ENCODE data around the gene BCAP31. TPM values are rescaled to one million over a fixed set of nuclear protein-coding genes. Genes with fewer than 3 reads are reported as not detected.
"Not testable (repeated sequence)": the region's sequence is repeated elsewhere in the genome, so short reads cannot be mapped to it uniquely, and the experiment has no call there.

Gene BCAP31
- total and polyA plus RNA-seq, 2 donors: 71.9 to 114 TPM

GRCh38 chrX:153683486-153683885 lies 40.7 kb downstream of the BCAP31 start:
- peaks cover 13 to 55% of the 10 kb centered on the region in 2 donors for H3K27me3 ChIP-seq (ENCODE audit: control insufficient read depth in 2 of 2, insufficient read depth in 1 of 2, low read length in 1 of 2)
- H3K4me1 ChIP-seq (ENCODE audit: control insufficient read depth in 2 of 2, insufficient read depth in 2 of 2, low read length in 2 of 2); DNase-seq (ENCODE audit: low read depth in 6 of 9, low spot score in 9 of 9); H3K27ac ChIP-seq (ENCODE audit: low read depth in 1 of 2, low read length in 1 of 2); H3K36me3 ChIP-seq (ENCODE audit: control insufficient read depth in 2 of 2, insufficient read depth in 2 of 2, low read length in 1 of 2); H3K4me3 ChIP-seq (ENCODE audit: low read length in 2 of 2); H3K9me3 ChIP-seq (ENCODE audit: control insufficient read depth in 2 of 2, insufficient read depth in 1 of 2, low read length in 1 of 2): not testable (repeated sequence)
- WGBS: 98% methylated on average over 8 of the region's 8 CpGs

- 82% methylated on average over 12 of the region's 12 CpGs for WGBS
- H3K9me3 ChIP-seq (ENCODE audit: control insufficient read depth in 2 of 2, insufficient read depth in 1 of 2, low read length in 1 of 2): peaks cover 0 to 2% of the 10 kb centered on the region in 2 donors
- peaks cover 7 to 48% of the 10 kb centered on the region in 2 donors for H3K27me3 ChIP-seq (ENCODE audit: control insufficient read depth in 2 of 2, insufficient read depth in 1 of 2, low read length in 1 of 2)
Measured at GRCh38 chrX:153681175-153681574, 43.0 kb downstream of the BCAP31 start.

GRCh38 chrX:153674219-153674851 lies 49.9 kb downstream of the BCAP31 start:
- H3K4me1 ChIP-seq (ENCODE audit: control insufficient read depth in 2 of 2, insufficient read depth in 2 of 2, low read length in 2 of 2): no peaks in the 10 kb centered on the region
- H3K27me3 ChIP-seq (ENCODE audit: control insufficient read depth in 2 of 2, insufficient read depth in 1 of 2, low read length in 1 of 2): peaks cover 19 to 53% of the 10 kb centered on the region in 2 donors
- H3K27ac ChIP-seq (ENCODE audit: low read depth in 1 of 2, low read length in 1 of 2): no peak overlapping the region
- no peak overlapping the region for H3K4me3 ChIP-seq (ENCODE audit: low read length in 2 of 2)
- 81% methylated on average over 27 of the region's 27 CpGs for WGBS
- no peaks in the 10 kb centered on the region for H3K36me3 ChIP-seq (ENCODE audit: control insufficient read depth in 2 of 2, insufficient read depth in 2 of 2, low read length in 1 of 2)
- DNase-seq (ENCODE audit: low read depth in 6 of 9, low spot score in 9 of 9): no peak
- no peaks in the 10 kb centered on the region for H3K9me3 ChIP-seq (ENCODE audit: control insufficient read depth in 2 of 2, insufficient read depth in 1 of 2, low read length in 1 of 2)

More at GRCh38 chrX:153681175-153681574, 43.0 kb downstream of the BCAP31 start:
- Histone ChIP-seq H3K4me3 (ENCODE audit: low read length in 2 of 2) (no peak overlapping the region), H3K27ac (ENCODE audit: low read depth in 1 of 2, low read length in 1 of 2) (no peak overlapping the region), H3K36me3 (ENCODE audit: control insufficient read depth in 2 of 2, insufficient read depth in 2 of 2, low read length in 1 of 2) (no peaks in the 10 kb centered on the region), H3K4me1 (ENCODE audit: control insufficient read depth in 2 of 2, insufficient read depth in 2 of 2, low read length in 2 of 2) (no peaks in the 10 kb centered on the region)
- DNase-seq (ENCODE audit: low read depth in 6 of 9, low spot score in 9 of 9): no peak

- H3K4me1 ChIP-seq (ENCODE audit: control insufficient read depth in 2 of 2, insufficient read depth in 2 of 2, low read length in 2 of 2): no peaks in the 10 kb centered on the region
- WGBS: 9% methylated on average over 88 of the region's 98 CpGs
- no peak within 1 kb of the TSS for H3K27ac ChIP-seq (ENCODE audit: low read depth in 1 of 2, low read length in 1 of 2)
- no peaks in the 10 kb centered on the region for H3K9me3 ChIP-seq (ENCODE audit: control insufficient read depth in 2 of 2, insufficient read depth in 1 of 2, low read length in 1 of 2)
- no peaks in the 10 kb centered on the region for H3K36me3 ChIP-seq (ENCODE audit: control insufficient read depth in 2 of 2, insufficient read depth in 2 of 2, low read length in 1 of 2)
- H3K27me3 ChIP-seq (ENCODE audit: control insufficient read depth in 2 of 2, insufficient read depth in 1 of 2, low read length in 1 of 2): peaks cover 19 to 51% of the 10 kb centered on the region in 2 donors
- no peak for DNase-seq (ENCODE audit: low read depth in 6 of 9, low spot score in 9 of 9)
- H3K4me3 ChIP-seq (ENCODE audit: low read length in 2 of 2): no peak within 1 kb of the TSS
Measured at GRCh38 chrX:153673428-153674218, 50.6 kb downstream of the BCAP31 start, which contains the start of gene PNCK. Gene PNCK, minus strand, starts transcription at chrX:153673813. Its CDS starts 737 bp downstream, at chrX:153673076.

- no peak for DNase-seq (ENCODE audit: low read depth in 6 of 9, low spot score in 9 of 9)
- WGBS: 51% methylated on average over 50 of the region's 53 CpGs
- Histone ChIP-seq H3K9me3 (ENCODE audit: control insufficient read depth in 2 of 2, insufficient read depth in 1 of 2, low read length in 1 of 2) (no peaks in the 10 kb centered on the region), H3K27me3 (ENCODE audit: control insufficient read depth in 2 of 2, insufficient read depth in 1 of 2, low read length in 1 of 2) (peaks cover 19 to 48% of the 10 kb centered on the region in 2 donors), H3K4me3 (ENCODE audit: low read length in 2 of 2) (no peak overlapping the region), H3K27ac (ENCODE audit: low read depth in 1 of 2, low read length in 1 of 2) (no peak overlapping the region), H3K36me3 (ENCODE audit: control insufficient read depth in 2 of 2, insufficient read depth in 2 of 2, low read length in 1 of 2) (no peaks in the 10 kb centered on the region), H3K4me1 (ENCODE audit: control insufficient read depth in 2 of 2, insufficient read depth in 2 of 2, low read length in 2 of 2) (no peaks in the 10 kb centered on the region)
Measured at GRCh38 chrX:153672531-153673427, 51.4 kb downstream of the BCAP31 start.

- no peak for DNase-seq (ENCODE audit: low read depth in 6 of 9, low spot score in 9 of 9)
- Histone ChIP-seq H3K27ac (ENCODE audit: low read depth in 1 of 2, low read length in 1 of 2) (no peak overlapping the region), H3K9me3 (ENCODE audit: control insufficient read depth in 2 of 2, insufficient read depth in 1 of 2, low read length in 1 of 2) (no peaks in the 10 kb centered on the region), H3K36me3 (ENCODE audit: control insufficient read depth in 2 of 2, insufficient read depth in 2 of 2, low read length in 1 of 2) (no peaks in the 10 kb centered on the region), H3K4me3 (ENCODE audit: low read length in 2 of 2) (no peak overlapping the region), H3K27me3 (ENCODE audit: control insufficient read depth in 2 of 2, insufficient read depth in 1 of 2, low read length in 1 of 2) (peaks cover 19 to 52% of the 10 kb centered on the region in 2 donors), H3K4me1 (ENCODE audit: control insufficient read depth in 2 of 2, insufficient read depth in 2 of 2, low read length in 2 of 2) (no peaks in the 10 kb centered on the region)
- 95% methylated on average over 27 of the region's 27 CpGs for WGBS
Measured at GRCh38 chrX:153671589-153672530, 52.3 kb downstream of the BCAP31 start.

GRCh38 chrX:153670748-153671588 lies 53.2 kb downstream of the BCAP31 start:
- Histone ChIP-seq H3K27me3 (ENCODE audit: control insufficient read depth in 2 of 2, insufficient read depth in 1 of 2, low read length in 1 of 2) (peaks cover 19 to 55% of the 10 kb centered on the region in 2 donors), H3K9me3 (ENCODE audit: control insufficient read depth in 2 of 2, insufficient read depth in 1 of 2, low read length in 1 of 2) (no peaks in the 10 kb centered on the region), H3K4me1 (ENCODE audit: control insufficient read depth in 2 of 2, insufficient read depth in 2 of 2, low read length in 2 of 2) (no peaks in the 10 kb centered on the region), H3K4me3 (ENCODE audit: low read length in 2 of 2) (no peak overlapping the region), H3K27ac (ENCODE audit: low read depth in 1 of 2, low read length in 1 of 2) (no peak overlapping the region), H3K36me3 (ENCODE audit: control insufficient read depth in 2 of 2, insufficient read depth in 2 of 2, low read length in 1 of 2) (no peaks in the 10 kb centered on the region)
- DNase-seq (ENCODE audit: low read depth in 6 of 9, low spot score in 9 of 9): no peak
- 97% methylated on average over 23 of the region's 23 CpGs for WGBS

All from thymus (tissue), 11 donors.